Thyroid gland (tissue), 4 donors: ENCODE data around the gene TEX2.

Experiments
- POLR2A ChIP-seq, 2 donors: fragments of 450-650 bp; IDR thresholded peaks; one replicate each; pipeline ENCODE4 v1.6.1; 2017; ENCODE audit warnings: antibody characterized with exemption in 2 of 2, mild to moderate bottlenecking in 2 of 2, moderate library complexity in 1 of 2
- TF ChIP-seq, protein P1 (sequence below), 6 experiments: fragments of 200-600 bp in 3 of 6; fragments of 450-650 bp in 3 of 6; sonication (generic) in 3 of 6; IDR thresholded peaks; one replicate each; pipeline ENCODE4 v1.5.1; 2016 to 2019; ENCODE audit warnings: antibody characterized with exemption in 6 of 6, mild to moderate bottlenecking in 2 of 6, inconsistent platforms in 1 of 6, moderate library complexity in 1 of 6

- TF ChIP-seq, protein P1, sequence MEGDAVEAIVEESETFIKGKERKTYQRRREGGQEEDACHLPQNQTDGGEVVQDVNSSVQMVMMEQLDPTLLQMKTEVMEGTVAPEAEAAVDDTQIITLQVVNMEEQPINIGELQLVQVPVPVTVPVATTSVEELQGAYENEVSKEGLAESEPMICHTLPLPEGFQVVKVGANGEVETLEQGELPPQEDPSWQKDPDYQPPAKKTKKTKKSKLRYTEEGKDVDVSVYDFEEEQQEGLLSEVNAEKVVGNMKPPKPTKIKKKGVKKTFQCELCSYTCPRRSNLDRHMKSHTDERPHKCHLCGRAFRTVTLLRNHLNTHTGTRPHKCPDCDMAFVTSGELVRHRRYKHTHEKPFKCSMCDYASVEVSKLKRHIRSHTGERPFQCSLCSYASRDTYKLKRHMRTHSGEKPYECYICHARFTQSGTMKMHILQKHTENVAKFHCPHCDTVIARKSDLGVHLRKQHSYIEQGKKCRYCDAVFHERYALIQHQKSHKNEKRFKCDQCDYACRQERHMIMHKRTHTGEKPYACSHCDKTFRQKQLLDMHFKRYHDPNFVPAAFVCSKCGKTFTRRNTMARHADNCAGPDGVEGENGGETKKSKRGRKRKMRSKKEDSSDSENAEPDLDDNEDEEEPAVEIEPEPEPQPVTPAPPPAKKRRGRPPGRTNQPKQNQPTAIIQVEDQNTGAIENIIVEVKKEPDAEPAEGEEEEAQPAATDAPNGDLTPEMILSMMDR (IDR thresholded peaks at IDR 0.05) = no peak
- no peak for TF ChIP-seq POLR2A (IDR thresholded peaks at IDR 0.05)
These were observed 39.0 kb downstream of the TEX2 start for GRCh38 chr17:64223931-64224629.
